ENCODE data around the gene LIPA.

DNA sequence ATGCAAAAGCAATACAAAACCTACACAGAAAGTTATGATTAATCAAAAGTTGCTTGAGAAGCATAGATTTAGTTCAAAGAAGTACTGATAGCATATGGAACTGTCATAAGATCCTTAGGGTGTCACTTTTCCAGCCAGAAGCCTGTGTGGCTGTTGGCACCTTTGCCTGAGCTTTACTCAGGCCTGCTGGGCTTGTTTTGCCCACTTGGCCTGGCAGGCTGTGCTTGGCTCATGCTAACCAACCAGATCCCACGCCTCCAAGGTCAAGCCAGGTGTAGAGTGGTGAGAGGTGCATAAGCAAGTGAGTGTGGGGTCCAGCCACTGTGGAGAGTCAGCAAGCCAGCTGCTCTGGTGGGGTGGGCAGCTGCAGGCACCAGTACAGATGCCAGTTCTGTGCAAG, 12.0 kb upstream of the LIPA start:
- TF ChIP-seq ZFP3 (CRISPR knock-in tag; IDR thresholded peaks at IDR 0.05) (no peak), GLIS3 (CRISPR knock-in tag; IDR thresholded peaks at IDR 0.05) (no peak), ZFP30 (CRISPR knock-in tag; IDR thresholded peaks at IDR 0.05) (no peak), RARB (CRISPR knock-in tag; IDR thresholded peaks at IDR 0.05) (no peak), ARNTL (CRISPR knock-in tag; IDR thresholded peaks at IDR 0.05; ENCODE audit: borderline replicate concordance, low read depth) (no peak), ESRRG (CRISPR knock-in tag; IDR thresholded peaks at IDR 0.05) (no peak), PPARA (CRISPR knock-in tag; IDR thresholded peaks at IDR 0.05; ENCODE audit: borderline replicate concordance) (no peak), ISL1 (CRISPR knock-in tag; IDR thresholded peaks at IDR 0.05) (no peak), ZC3H10 (CRISPR knock-in tag; IDR thresholded peaks at IDR 0.05) (no peak), TOX (CRISPR knock-in tag; IDR thresholded peaks at IDR 0.05; ENCODE audit: borderline replicate concordance) (no peak), CSDC2 (CRISPR knock-in tag; IDR thresholded peaks at IDR 0.05) (no peak), ZNF70 (CRISPR knock-in tag; IDR thresholded peaks at IDR 0.05) (no peak), OSR1 (CRISPR knock-in tag; IDR thresholded peaks at IDR 0.05) (no peak)
